Occipital lobe (tissue), 2 donors: ENCODE data around the gene HELT. TPM values are rescaled to one million over a fixed set of nuclear protein-coding genes. Genes with fewer than 3 reads are reported as not detected.
"Not testable (repeated sequence)": the region's sequence is repeated elsewhere in the genome, so short reads cannot be mapped to it uniquely, and the experiment has no call there.

ENCODE experiments used
- DNase-seq: peaks from one replicate; lab custom pipeline; 2025; lab: John Stamatoyannopoulos, UW
- total RNA-seq: library from RNA; depleted of rRNA; stranded (reverse); fragments of >200 nt; gene quantifications from one replicate; pipeline ENCODE4 v1.2.3, GENCODE V29; 2014

Gene HELT
- total RNA-seq, 1 donor from 2014 or later = not detected

DNA sequence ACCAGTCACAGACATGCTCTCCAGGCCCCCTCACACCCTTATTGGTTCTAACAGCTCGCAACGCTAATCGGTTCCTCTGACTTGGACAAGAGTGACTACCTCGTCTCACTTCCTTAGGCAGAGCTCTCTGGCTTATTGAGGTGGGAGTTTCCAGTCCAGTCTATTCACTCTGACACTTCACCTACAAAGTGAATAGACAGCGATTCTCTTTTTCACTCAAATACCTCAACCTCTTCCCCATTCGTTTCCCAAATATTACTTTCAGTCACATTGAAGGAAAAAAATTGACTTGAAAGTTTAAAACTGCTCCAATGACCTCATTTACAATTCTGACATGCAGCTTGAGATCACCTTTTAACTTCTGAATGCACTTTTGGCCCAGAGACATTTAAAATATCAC is 17.7 kb downstream of the HELT start:
- no peak for DNase-seq

DNA sequence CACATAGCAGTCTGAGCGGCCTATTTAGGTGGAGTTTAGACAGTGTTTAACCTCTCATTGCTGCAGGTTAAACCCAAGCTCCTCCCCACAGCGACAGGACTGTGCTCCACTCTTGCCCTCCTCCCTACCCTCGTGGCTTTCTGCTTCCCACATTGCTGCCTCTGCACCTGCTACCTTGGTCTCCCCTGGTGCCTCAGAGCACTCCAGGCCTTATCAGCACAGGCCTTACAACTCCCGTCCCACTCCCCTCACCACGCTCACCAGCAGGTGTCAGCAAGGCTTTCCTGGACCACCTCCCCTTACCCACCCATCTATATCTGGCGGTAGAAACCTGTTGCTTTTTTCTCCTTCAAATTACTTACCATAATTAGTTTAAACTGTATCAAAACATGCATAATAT is 18.6 kb downstream of the HELT start:
- no peak for DNase-seq

GRCh38 chr4:185039508-185040273 is 21.4 kb downstream of the HELT start:
- DNase-seq = no peak

DNA sequence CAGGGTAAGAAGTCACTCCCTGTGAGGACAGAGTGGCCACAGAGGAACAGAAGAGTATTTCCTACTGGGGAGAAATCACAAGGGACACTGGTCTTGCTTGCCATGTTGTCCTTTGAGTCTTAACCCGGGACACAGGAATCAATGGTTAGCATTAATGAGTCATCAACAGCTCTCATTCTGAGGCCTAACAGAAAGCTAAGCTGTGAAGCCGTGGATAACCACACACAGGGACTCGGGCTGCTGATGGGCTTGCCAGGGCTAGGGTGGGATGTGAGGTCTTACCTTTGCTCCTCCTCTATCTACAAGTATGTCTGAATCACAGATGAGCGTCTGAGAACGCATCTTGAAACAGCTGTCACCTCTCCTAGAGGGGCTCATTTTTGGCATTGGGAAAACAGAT is 22.2 kb downstream of the HELT start:
- no peak for DNase-seq

DNA sequence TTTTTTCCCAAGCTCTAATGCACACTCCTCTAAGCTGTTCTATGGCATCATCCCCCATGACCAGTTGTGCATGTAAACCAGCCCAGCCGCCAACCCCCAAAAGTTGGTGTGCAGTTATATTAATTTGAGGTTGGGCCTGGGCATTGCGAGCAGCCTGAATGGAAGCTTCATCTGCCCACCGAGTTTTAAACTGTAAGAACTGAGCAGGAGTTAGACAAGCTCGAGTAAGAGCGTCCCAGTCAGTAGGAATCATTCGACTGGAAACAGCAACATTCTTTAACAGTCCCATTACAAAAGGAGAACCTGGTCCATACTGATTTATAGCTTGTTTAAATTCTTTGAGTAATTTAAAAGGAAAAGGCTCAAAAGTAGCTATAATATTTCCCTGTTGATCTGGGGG is 32.0 kb downstream of the HELT start:
- not testable (repeated sequence) for DNase-seq

- not testable (repeated sequence) for DNase-seq
Measured at GRCh38 chr4:185051283-185051682, 33.0 kb downstream of the HELT start.

GRCh38 chr4:185053746-185054145 is 35.5 kb downstream of the HELT start:
- DNase-seq = no peak

- no peak for DNase-seq
Measured at GRCh38 chr4:185054272-185054671, 36.0 kb downstream of the HELT start.

GRCh38 chr4:185054886-185055285 is 36.6 kb downstream of the HELT start:
- no peak for DNase-seq

DNA sequence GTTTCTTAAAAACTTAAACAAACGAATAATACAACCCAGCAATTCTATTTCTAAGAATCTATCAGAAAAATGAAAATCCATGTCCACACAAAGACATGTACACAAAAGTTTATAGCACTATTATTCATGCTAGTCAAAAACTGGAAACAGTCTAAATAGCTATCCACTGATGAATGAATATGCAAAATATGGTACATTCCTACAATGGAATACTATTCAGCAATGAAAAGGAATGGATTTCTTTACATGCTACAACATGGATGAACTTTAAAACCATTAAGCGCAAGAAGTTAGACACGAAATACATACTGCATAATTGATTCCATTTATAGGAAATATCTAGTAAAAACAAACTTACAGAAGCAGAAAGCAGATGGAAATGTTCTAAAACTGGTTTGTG is 43.3 kb downstream of the HELT start:
- DNase-seq = no peak

DNA sequence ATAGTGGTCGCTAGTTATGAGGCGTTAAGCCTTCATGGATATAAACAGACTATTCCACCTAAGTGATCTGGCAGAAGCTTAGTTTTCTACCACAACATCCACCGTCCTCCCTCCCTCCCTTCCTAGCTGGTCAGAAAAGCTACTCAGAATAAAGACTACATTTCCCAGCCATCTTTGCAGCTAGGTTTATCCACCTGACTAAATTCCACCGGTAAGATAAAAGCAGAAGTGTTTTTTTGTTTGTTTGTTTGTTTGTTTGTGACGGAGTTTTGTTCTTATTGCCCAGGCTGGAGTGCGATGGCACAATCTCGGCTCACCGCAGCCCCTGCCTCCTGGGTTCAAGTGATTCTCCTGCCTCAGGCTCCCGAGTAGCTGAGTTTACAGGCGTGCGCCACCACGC is 44.3 kb downstream of the HELT start:
- no peak for DNase-seq

DNA sequence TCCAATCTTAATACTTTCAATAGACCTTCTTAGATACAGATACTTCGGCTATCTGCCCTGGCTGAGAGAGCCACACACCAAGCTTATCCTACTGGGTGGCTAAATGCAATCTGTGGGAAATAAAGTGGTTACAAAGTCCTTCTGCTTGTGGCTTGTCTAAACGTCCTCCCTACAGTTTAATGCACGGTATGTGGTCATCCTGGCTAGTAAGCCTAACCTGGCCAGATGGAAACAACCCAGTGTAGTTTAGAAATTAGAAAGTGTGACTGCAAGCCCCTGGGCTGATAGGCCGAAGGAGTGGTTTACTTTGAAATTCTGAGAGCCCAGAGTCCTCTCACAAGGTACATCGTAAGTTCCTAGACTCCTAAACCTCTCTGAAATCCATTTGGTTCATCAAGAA is 47.9 kb downstream of the HELT start:
- DNase-seq = no peak

DNA sequence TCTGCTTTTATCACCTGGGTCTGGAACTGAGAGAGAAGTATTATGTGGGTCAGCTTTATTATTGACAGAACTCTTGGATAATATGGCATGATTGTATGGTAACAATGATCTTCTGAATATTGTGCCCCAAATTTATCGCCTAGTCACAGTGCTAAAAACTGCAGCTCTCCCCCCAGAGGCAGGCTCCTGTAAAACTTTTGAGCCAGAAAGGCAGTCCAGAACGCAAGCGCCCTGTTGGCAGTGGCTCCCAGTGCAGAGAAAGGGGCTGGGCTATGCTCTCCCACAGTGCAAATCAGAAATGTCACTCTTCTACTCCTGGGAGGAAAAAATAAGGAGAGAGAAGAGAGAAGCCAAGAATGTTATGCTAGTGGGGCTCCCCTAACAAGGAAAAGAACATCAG is 50.5 kb downstream of the HELT start:
- no peak for DNase-seq

Other genes starting within 250 kb of the HELT start
- gene ACSL1, start 192.5 kb upstream of the HELT start, total RNA-seq = 31.4 TPM
- 31.0 TPM for gene SLC25A4, start 124.8 kb downstream of the HELT start, total RNA-seq
- 73.5 TPM for gene CFAP97, start 185.5 kb downstream of the HELT start, total RNA-seq
- 50.4 TPM for gene SNX25, start 191.1 kb downstream of the HELT start, total RNA-seq